K562 (cell line): ENCODE measurements around the gene FBXW9. TPM values are rescaled to one million over a fixed set of nuclear protein-coding genes. Genes with fewer than 3 reads are reported as not detected.

Experiments used
- ATAC-seq: fragments of 200-7000 bp; cut with Tn5 transposase; 3 replicates; pipeline ENCODE4 v1.9.1; 2020; ENCODE audit warnings: moderate library complexity
- BruUV-seq: library from RNA; stranded (reverse); fragments of 400-500 nt; replicated peaks from 2 replicates; lab custom pipeline; 2021; lab: Mats Ljungman, UMichigan
- CTCF ChIA-PET: fragments of 300-600 bp; formaldehyde crosslinking; extraction: SDS; loops from one replicate; lab custom pipeline; 2021; ENCODE audit warnings: low intra/inter-chr PET ratio; lab: Yijun Ruan, JAX
- POLR2A ChIA-PET: fragments of 300-600, 350-650 bp; sonication (Branson Sonifier 250); formaldehyde crosslinking; extraction: SDS; loops from one replicate; lab custom pipeline; 2021; ENCODE audit warnings: antibody characterized with exemption, inconsistent platforms; lab: Yijun Ruan, JAX
- DNase-seq, 4 experiments: peaks; one replicate each; pipeline versions ENCODE4 v3.0.0 to v3.0.0-alpha.2; 2011 to 2018; ENCODE audit warnings: low spot score in 3 of 4, mixed read lengths in 3 of 4; ENCODE audit errors: extremely low read depth in 1 of 4
- FAIRE-seq: peaks from 2 replicates; lab custom pipeline; 2011; peaks lifted over from hg19 to GRCh38; lab: Jason Lieb, UNC
- H2AFZ ChIP-seq: 2 replicates; pipeline ENCODE4 v1.6.0; 2011; ENCODE audit warnings: low read depth, low read length, control low read depth, inconsistent platforms
- H3K27ac ChIP-seq: fragments of 200-600 bp; 3 replicates; pipeline ENCODE4 v1.8.0; 2011; ENCODE audit warnings: low read depth, mild to moderate bottlenecking, control low read depth, inconsistent platforms, low read length, moderate library complexity, mixed read lengths; ENCODE audit errors: extremely low read depth
- H3K27me3 ChIP-seq, 2 experiments: fragments of 300-600 bp in 1 of 2; 2 replicates in 1 of 2; 3 replicates in 1 of 2; pipeline versions ENCODE4 v1.6.0 to v1.8.0; 2011; ENCODE audit warnings: inconsistent platforms in 2 of 2, low read length in 2 of 2, mild to moderate bottlenecking in 1 of 2, mixed read lengths in 1 of 2, moderate library complexity in 1 of 2; ENCODE audit not compliant: control insufficient read depth in 2 of 2, insufficient read depth in 2 of 2
- H3K36me3 ChIP-seq: fragments of 300-600 bp; 3 replicates; pipeline ENCODE4 v1.8.0; 2011; ENCODE audit warnings: mild to moderate bottlenecking, low read length, inconsistent platforms; ENCODE audit not compliant: control insufficient read depth, insufficient read depth
- H3K4me1 ChIP-seq, 2 experiments: fragments of 200-600 bp in 1 of 2; replicated peaks in 1 of 2; 2 replicates in 1 of 2; 3 replicates in 1 of 2; pipeline versions ENCODE4 v1.5.1 to v1.8.0; 2011; ENCODE audit warnings: inconsistent platforms in 2 of 2, low read length in 2 of 2, mild to moderate bottlenecking in 1 of 2, mixed read lengths in 1 of 2, moderate library complexity in 1 of 2; ENCODE audit not compliant: control insufficient read depth in 2 of 2, insufficient read depth in 2 of 2
- H3K4me2 ChIP-seq: 2 replicates; pipeline ENCODE4 v1.6.1; 2011; ENCODE audit warnings: low read length, control low read depth, inconsistent platforms, mixed read lengths; ENCODE audit not compliant: insufficient read depth
- H3K4me3 ChIP-seq: fragments of 200-600 bp; sonication (generic), shearing (Covaris generic); 2 replicates; pipeline ENCODE4 v1.5.1; 2016; ENCODE audit warnings: control low read depth, inconsistent platforms
- H3K79me2 ChIP-seq: fragments of 200-600 bp; 3 replicates; pipeline ENCODE4 v1.8.0; 2011; ENCODE audit warnings: low read length, inconsistent platforms; ENCODE audit not compliant: control insufficient read depth, insufficient read depth
- H3K9ac ChIP-seq, 2 experiments: 2 replicates each; pipeline versions ENCODE4 v1.6.0 to v1.6.1; 2011; ENCODE audit warnings: low read depth in 2 of 2, low read length in 2 of 2, control low read depth in 1 of 2, inconsistent platforms in 1 of 2, mild to moderate bottlenecking in 1 of 2, mixed read lengths in 1 of 2; ENCODE audit not compliant: insufficient read depth in 1 of 2
- H3K9me1 ChIP-seq: one replicate; pipeline ENCODE4 v1.6.0; 2011; ENCODE audit warnings: inconsistent platforms, mild to moderate bottlenecking, low read length, moderate library complexity; ENCODE audit not compliant: control insufficient read depth, insufficient read depth
- H3K9me3 ChIP-seq: replicated peaks from 2 replicates; pipeline ENCODE4 v1.5.1; 2011; ENCODE audit warnings: low read depth, low read length, inconsistent platforms; ENCODE audit not compliant: control insufficient read depth, insufficient read depth
- H4K20me1 ChIP-seq: replicated peaks from 2 replicates; pipeline ENCODE4 v1.6.1; 2011; ENCODE audit warnings: low read length, inconsistent platforms, mixed read lengths; ENCODE audit not compliant: control insufficient read depth, insufficient read depth
- ARNT ChIP-seq, 2 experiments: fragments of 450-650 bp; IDR thresholded peaks; 2 replicates each; pipeline ENCODE4 v1.6.1; 2016; ENCODE audit warnings: mild to moderate bottlenecking in 1 of 2
- BRCA1 ChIP-seq, 2 experiments: fragments of 450-650 bp in 1 of 2; sonication (generic) in 1 of 2; formaldehyde crosslinking in 1 of 2; IDR thresholded peaks; 2 replicates each; pipeline versions ENCODE4 v1.5.0 to v1.6.1; 2017 to 2020; ENCODE audit warnings: mild to moderate bottlenecking in 1 of 2, missing genetic modification reagents in 1 of 2
- CHCHD3 ChIP-seq: fragments of 250-450 bp; sonication (Bioruptor Pico); IDR thresholded peaks from 2 replicates; pipeline ENCODE4 v2.1.2; 2022; ENCODE audit warnings: mild to moderate bottlenecking
- FOXA1 ChIP-seq: fragments of 450-650 bp; IDR thresholded peaks from 2 replicates; pipeline ENCODE4 v1.6.1; 2016; ENCODE audit warnings: mild to moderate bottlenecking, borderline replicate concordance
- MTA3 ChIP-seq: fragments of 450-650 bp; formaldehyde crosslinking; IDR thresholded peaks from 2 replicates; pipeline ENCODE4 v1.6.1; 2017; ENCODE audit warnings: mild to moderate bottlenecking, borderline replicate concordance
- NCOA1 ChIP-seq: fragments of 450-650 bp; IDR thresholded peaks from 2 replicates; pipeline ENCODE4 v1.6.1; 2016; ENCODE audit warnings: low read depth
- SAP30 ChIP-seq: fragments of 200-600 bp; sonication (generic); IDR thresholded peaks from 2 replicates; pipeline ENCODE4 v1.6.1; 2012; ENCODE audit warnings: borderline replicate concordance, low read depth, mild to moderate bottlenecking, moderate library complexity, low read length, control low read depth, inconsistent platforms; ENCODE audit not compliant: insufficient read depth, poor library complexity, severe bottlenecking
- TARDBP ChIP-seq: fragments of 450-650 bp; IDR thresholded peaks from 2 replicates; pipeline ENCODE4 v1.6.1; 2016
- XRCC3 ChIP-seq: fragments of 450-650 bp; IDR thresholded peaks from 2 replicates; pipeline ENCODE4 v1.6.1; 2017; ENCODE audit warnings: mild to moderate bottlenecking, moderate library complexity
- WGBS: fragments of 100-300 bp; shearing (Covaris generic); methylation state at CpG from one replicate; pipeline ENCODE4 v1.1.6; 2016; ENCODE audit warnings: low coverage, mixed read lengths; ENCODE audit not compliant: insufficient coverage; ENCODE audit errors: missing lambda C conversion rate; 5-methylcytosine and 5-hydroxymethylcytosine counted together
- in situ Hi-C: fragments of 300-500 bp; cut with MboI; formaldehyde crosslinking; loops from 4 replicates; pipeline ENCODE4 v1.15.0; 2018; ENCODE audit warnings: inconsistent platforms, mixed read lengths
- intact Hi-C: fragments of 100-400 bp; cut with micrococcal nuclease; formaldehyde crosslinking; loops from 2 replicates; pipeline ENCODE4 v1.14.2; 2022
- polyA plus RNA-seq, 8 experiments: library from polyadenylated mRNA; depleted of rRNA in 4 of 8; stranded (reverse) in 5 of 8; unstranded in 3 of 8; fragments of >200 nt; fragmentation: Nextera tagmentation in 2 of 8; fragmentation: Illumina TruSeq in 1 of 8; extraction: Ambion mirVana in 2 of 8; extraction: Trizol in 1 of 8; gene quantifications; 2 replicates each; pipeline versions ENCODE4 v1.2.1 to v1.2.3, GENCODE V29; 2011 to 2014; ENCODE audit warnings: inconsistent platforms in 1 of 8, missing spikeins in 1 of 8
- total RNA-seq, 7 experiments: library from RNA; depleted of rRNA in 6 of 7; stranded (reverse); fragments of >200 nt in 6 of 7; fragmentation: Illumina TruSeq in 2 of 7; extraction: Trizol in 2 of 7; gene quantifications; 2 replicates each; pipeline versions ENCODE4 v1.2.1 to v1.2.3, GENCODE V29; 2011 to 2021; ENCODE audit warnings: low replicate concordance in 1 of 7
- TF ChIP-seq, protein P1 (sequence below): sonication (generic); IDR thresholded peaks from 2 replicates; pipeline ENCODE4 v1.6.1; 2016
- TF ChIP-seq, protein P2 (sequence below): fragments of 450-650 bp; IDR thresholded peaks from 2 replicates; pipeline ENCODE4 v1.6.1; 2017; ENCODE audit warnings: antibody characterized with exemption
- TF ChIP-seq, protein P3 (sequence below): sonication (generic); formaldehyde crosslinking; IDR thresholded peaks from 2 replicates; pipeline ENCODE4 v1.8.1; 2023; ENCODE audit warnings: missing genetic modification reagents, mild to moderate bottlenecking, borderline replicate concordance

The FBXW9 gene
- total and polyA plus RNA-seq, 9 of the 15 experiments (the other 6 are each of a cell fraction or from before 2014, with no cell fraction given), result 0.23 to 21.7 (median 6.2) TPM

DNA sequence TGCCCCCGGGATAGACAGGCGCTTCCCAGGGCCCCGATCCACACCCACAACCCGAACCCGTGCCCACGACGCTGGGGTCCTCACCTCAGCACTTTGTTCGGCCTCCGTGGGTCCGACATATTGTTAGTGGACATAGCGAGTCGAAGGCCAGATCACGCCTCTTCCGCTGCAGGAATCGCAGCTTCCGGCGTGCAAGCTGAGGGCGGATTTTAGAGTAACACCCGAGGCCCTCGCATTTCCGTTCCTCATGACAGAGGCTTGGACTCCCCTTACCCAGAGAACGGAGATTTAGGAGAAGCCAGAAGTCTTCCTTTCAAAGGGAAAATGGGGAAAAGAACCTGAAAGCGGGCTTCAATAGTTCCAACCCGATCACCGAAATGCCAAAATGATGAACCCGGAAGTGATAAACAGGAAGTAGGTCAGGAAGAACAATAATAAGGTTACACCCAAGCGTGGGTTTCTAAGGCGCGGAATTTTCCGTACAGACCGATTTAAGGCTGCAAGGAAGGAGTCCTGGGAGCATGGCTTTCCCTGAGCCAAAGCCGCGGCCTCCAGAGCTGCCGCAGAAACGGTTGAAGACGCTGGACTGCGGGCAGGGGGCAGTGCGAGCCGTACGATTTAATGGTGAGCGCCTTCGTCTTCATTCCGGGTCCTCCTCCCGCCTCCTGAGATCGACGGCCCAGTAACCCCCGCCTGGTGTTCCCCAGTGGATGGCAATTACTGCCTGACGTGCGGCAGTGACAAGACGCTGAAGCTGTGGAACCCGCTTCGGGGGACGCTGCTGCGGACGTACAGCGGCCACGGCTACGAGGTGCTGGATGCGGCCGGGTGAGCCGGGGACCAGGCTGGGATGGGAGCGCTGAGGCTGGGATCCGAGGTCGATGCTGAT lies 26.9 kb downstream of the FBXW9 start:
- Histone ChIP-seq H3K9me1 (no peaks in the 10 kb centered on the region), H4K20me1 (peaks cover 5% of the 10 kb centered on the region; the same call in 1 of the 2 replicates), H3K4me2 (peak overlapping the region; percentile 88), H3K4me1 (peaks cover 18 to 53% of the 10 kb centered on the region in 2 experiments; a peak in 4 of 5 replicates), H3K27me3 (no peaks in the 10 kb centered on the region), H2AFZ (peak overlapping the region; percentile 98), H3K79me2 (peaks cover 34% of the 10 kb centered on the region), H3K9ac (peak overlapping the region; percentile 88 to 100), H3K27ac (peak overlapping the region; percentile 94), H3K4me3 (peak overlapping the region; percentile 74), H3K36me3 (peaks cover 43% of the 10 kb centered on the region; the same call in 2 of the 3 replicates), H3K9me3 (no peaks in the 10 kb centered on the region)
- DNase-seq (peak; percentile 52 to 89 (median 68)), FAIRE-seq (peak; percentile 98), ATAC-seq (peak; percentile 59)
- TSS peak; percentile 81 for BruUV-seq
- ChIA-PET POLR2A (interaction anchor here (0.6 to 4.7 kb wide), 6 partner anchors 11 to 854 kb away, joined by 3 to 39 read pairs (median 3); partner anchors contain the start of genes DHPS, ZNF490 and ZNF791), CTCF (no interaction called here)
- intact Hi-C loops (no loop called here), in situ Hi-C loops (loop anchor here (5.0 to 10.0 kb wide), 2 partner anchors 107 to 465 kb away; no protein-coding TSS in a partner anchor)
- WGBS, result under 1% methylated on average over 61 of the region's 64 CpGs
- TF ChIP-seq TARDBP (no peak), ARNT (IDR thresholded peaks at IDR 0.05) (peak; percentile 93 to 95), FOXA1 (no peak), NCOA1 (peak; percentile 100), MTA3 (peak; percentile 88; the same call in 1 of the 2 replicates), SAP30 (peak; percentile 89), BRCA1 (IDR thresholded peaks at IDR 0.05) (no peak), BRCA1 (CRISPR knock-in tag; IDR thresholded peaks at IDR 0.05) (no peak), CHCHD3 (CRISPR knock-in tag) (no peak), XRCC3 (no peak)
- TF ChIP-seq, protein P1, sequence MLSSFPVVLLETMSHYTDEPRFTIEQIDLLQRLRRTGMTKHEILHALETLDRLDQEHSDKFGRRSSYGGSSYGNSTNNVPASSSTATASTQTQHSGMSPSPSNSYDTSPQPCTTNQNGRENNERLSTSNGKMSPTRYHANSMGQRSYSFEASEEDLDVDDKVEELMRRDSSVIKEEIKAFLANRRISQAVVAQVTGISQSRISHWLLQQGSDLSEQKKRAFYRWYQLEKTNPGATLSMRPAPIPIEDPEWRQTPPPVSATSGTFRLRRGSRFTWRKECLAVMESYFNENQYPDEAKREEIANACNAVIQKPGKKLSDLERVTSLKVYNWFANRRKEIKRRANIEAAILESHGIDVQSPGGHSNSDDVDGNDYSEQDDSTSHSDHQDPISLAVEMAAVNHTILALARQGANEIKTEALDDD, result no peak
- TF ChIP-seq, protein P2, sequence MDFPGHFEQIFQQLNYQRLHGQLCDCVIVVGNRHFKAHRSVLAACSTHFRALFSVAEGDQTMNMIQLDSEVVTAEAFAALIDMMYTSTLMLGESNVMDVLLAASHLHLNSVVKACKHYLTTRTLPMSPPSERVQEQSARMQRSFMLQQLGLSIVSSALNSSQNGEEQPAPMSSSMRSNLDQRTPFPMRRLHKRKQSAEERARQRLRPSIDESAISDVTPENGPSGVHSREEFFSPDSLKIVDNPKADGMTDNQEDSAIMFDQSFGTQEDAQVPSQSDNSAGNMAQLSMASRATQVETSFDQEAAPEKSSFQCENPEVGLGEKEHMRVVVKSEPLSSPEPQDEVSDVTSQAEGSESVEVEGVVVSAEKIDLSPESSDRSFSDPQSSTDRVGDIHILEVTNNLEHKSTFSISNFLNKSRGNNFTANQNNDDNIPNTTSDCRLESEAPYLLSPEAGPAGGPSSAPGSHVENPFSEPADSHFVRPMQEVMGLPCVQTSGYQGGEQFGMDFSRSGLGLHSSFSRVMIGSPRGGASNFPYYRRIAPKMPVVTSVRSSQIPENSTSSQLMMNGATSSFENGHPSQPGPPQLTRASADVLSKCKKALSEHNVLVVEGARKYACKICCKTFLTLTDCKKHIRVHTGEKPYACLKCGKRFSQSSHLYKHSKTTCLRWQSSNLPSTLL, result no peak
- TF ChIP-seq, protein P3, sequence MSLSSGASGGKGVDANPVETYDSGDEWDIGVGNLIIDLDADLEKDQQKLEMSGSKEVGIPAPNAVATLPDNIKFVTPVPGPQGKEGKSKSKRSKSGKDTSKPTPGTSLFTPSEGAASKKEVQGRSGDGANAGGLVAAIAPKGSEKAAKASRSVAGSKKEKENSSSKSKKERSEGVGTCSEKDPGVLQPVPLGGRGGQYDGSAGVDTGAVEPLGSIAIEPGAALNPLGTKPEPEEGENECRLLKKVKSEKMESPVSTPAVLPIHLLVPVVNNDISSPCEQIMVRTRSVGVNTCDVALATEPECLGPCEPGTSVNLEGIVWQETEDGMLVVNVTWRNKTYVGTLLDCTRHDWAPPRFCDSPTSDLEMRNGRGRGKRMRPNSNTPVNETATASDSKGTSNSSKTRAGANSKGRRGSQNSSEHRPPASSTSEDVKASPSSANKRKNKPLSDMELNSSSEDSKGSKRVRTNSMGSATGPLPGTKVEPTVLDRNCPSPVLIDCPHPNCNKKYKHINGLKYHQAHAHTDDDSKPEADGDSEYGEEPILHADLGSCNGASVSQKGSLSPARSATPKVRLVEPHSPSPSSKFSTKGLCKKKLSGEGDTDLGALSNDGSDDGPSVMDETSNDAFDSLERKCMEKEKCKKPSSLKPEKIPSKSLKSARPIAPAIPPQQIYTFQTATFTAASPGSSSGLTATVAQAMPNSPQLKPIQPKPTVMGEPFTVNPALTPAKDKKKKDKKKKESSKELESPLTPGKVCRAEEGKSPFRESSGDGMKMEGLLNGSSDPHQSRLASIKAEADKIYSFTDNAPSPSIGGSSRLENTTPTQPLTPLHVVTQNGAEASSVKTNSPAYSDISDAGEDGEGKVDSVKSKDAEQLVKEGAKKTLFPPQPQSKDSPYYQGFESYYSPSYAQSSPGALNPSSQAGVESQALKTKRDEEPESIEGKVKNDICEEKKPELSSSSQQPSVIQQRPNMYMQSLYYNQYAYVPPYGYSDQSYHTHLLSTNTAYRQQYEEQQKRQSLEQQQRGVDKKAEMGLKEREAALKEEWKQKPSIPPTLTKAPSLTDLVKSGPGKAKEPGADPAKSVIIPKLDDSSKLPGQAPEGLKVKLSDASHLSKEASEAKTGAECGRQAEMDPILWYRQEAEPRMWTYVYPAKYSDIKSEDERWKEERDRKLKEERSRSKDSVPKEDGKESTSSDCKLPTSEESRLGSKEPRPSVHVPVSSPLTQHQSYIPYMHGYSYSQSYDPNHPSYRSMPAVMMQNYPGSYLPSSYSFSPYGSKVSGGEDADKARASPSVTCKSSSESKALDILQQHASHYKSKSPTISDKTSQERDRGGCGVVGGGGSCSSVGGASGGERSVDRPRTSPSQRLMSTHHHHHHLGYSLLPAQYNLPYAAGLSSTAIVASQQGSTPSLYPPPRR (CRISPR knock-in tag), result no peak
